IPS-18a (cell line): ENCODE measurements around the gene FHL2.
A peak's percentile ranks its signal among the peaks of the same experiment; 100 is the strongest.

Experiments used
- H3K27ac ChIP-seq: one replicate; pipeline ENCODE4 v1.5.1; 2013; ENCODE audit warnings: low read length
- H3K27me3 ChIP-seq: one replicate; pipeline ENCODE4 v1.6.1; 2013; ENCODE audit warnings: mild to moderate bottlenecking, low read length; ENCODE audit not compliant: control insufficient read depth, insufficient read depth
- H3K36me3 ChIP-seq: one replicate; pipeline ENCODE4 v1.6.1; 2013; ENCODE audit warnings: low read depth, low read length; ENCODE audit not compliant: control insufficient read depth
- H3K4me1 ChIP-seq: one replicate; pipeline ENCODE4 v1.6.1; 2013; ENCODE audit warnings: low read depth, low read length; ENCODE audit not compliant: control insufficient read depth
- H3K4me3 ChIP-seq: one replicate; pipeline ENCODE4 v1.5.1; 2013; ENCODE audit warnings: low read length
- H3K9ac ChIP-seq: one replicate; pipeline ENCODE4 v1.6.1; 2013; ENCODE audit warnings: mild to moderate bottlenecking, low read length, moderate library complexity
- H3K9me3 ChIP-seq: one replicate; pipeline ENCODE4 v1.6.1; 2013; ENCODE audit warnings: low read depth, low read length; ENCODE audit not compliant: control insufficient read depth

FHL2 gene

GRCh38 chr2:105404736-105405135, 5.9 kb upstream of the FHL2 start:
- H3K9me3 ChIP-seq: no peaks in the 10 kb centered on the region
- H3K27ac ChIP-seq: no peak overlapping the region
- H3K4me3 ChIP-seq: no peak overlapping the region
- peaks cover 7% of the 10 kb centered on the region for H3K27me3 ChIP-seq
- H3K9ac ChIP-seq: no peak overlapping the region
- peaks cover 14% of the 10 kb centered on the region for H3K4me1 ChIP-seq
- H3K36me3 ChIP-seq: no peaks in the 10 kb centered on the region

GRCh38 chr2:105403783-105404698, 5.2 kb upstream of the FHL2 start:
- no peak overlapping the region for H3K9ac ChIP-seq
- H3K4me1 ChIP-seq: peaks cover 14% of the 10 kb centered on the region
- no peak overlapping the region for H3K27ac ChIP-seq
- no peaks in the 10 kb centered on the region for H3K9me3 ChIP-seq
- H3K27me3 ChIP-seq: peaks cover 14% of the 10 kb centered on the region
- no peak overlapping the region for H3K4me3 ChIP-seq
- H3K36me3 ChIP-seq: no peaks in the 10 kb centered on the region

- Histone ChIP-seq H3K9ac (no peak overlapping the region), H3K4me1 (peaks cover 14% of the 10 kb centered on the region), H3K4me3 (no peak overlapping the region), H3K9me3 (no peaks in the 10 kb centered on the region), H3K27me3 (peaks cover 15% of the 10 kb centered on the region), H3K27ac (no peak overlapping the region), H3K36me3 (no peaks in the 10 kb centered on the region)
Observed at GRCh38 chr2:105403241-105403782, 4.5 kb upstream of the FHL2 start.

- Histone ChIP-seq H3K27ac (no peak overlapping the region), H3K9me3 (no peaks in the 10 kb centered on the region), H3K27me3 (peaks cover 15% of the 10 kb centered on the region), H3K36me3 (no peaks in the 10 kb centered on the region), H3K9ac (no peak overlapping the region), H3K4me3 (no peak overlapping the region), H3K4me1 (peaks cover 14% of the 10 kb centered on the region)
Observed at GRCh38 chr2:105402809-105403208, 4.0 kb upstream of the FHL2 start.

GRCh38 chr2:105401867-105402266, 3.0 kb upstream of the FHL2 start:
- H3K27me3 ChIP-seq: peaks cover 19% of the 10 kb centered on the region
- no peak overlapping the region for H3K4me3 ChIP-seq
- peaks cover 20% of the 10 kb centered on the region for H3K4me1 ChIP-seq
- no peak overlapping the region for H3K9ac ChIP-seq
- H3K36me3 ChIP-seq: no peaks in the 10 kb centered on the region
- no peaks in the 10 kb centered on the region for H3K9me3 ChIP-seq
- H3K27ac ChIP-seq: no peak overlapping the region

GRCh38 chr2:105400138-105400540, 1.3 kb upstream of the FHL2 start:
- H3K9ac ChIP-seq: no peak overlapping the region
- H3K36me3 ChIP-seq: no peaks in the 10 kb centered on the region
- H3K9me3 ChIP-seq: no peaks in the 10 kb centered on the region
- no peak overlapping the region for H3K27ac ChIP-seq
- no peak overlapping the region for H3K4me3 ChIP-seq
- peaks cover 20% of the 10 kb centered on the region for H3K4me1 ChIP-seq
- peaks cover 19% of the 10 kb centered on the region for H3K27me3 ChIP-seq

- H3K27ac ChIP-seq: no peak overlapping the region
Observed at GRCh38 chr2:105399207-105399861, 483 bp upstream of the FHL2 start.

GRCh38 chr2:105397953-105398335, 907 bp downstream of the FHL2 start:
- H3K27ac ChIP-seq: no peak overlapping the region
- peaks cover 19% of the 10 kb centered on the region for H3K27me3 ChIP-seq
- H3K9me3 ChIP-seq: no peaks in the 10 kb centered on the region
- H3K4me1 ChIP-seq: peaks cover 8% of the 10 kb centered on the region
- H3K9ac ChIP-seq: peak overlapping the region; percentile 97
- peak overlapping the region; percentile 92 for H3K4me3 ChIP-seq
- H3K36me3 ChIP-seq: no peaks in the 10 kb centered on the region

More at GRCh38 chr2:105399207-105399861, 483 bp upstream of the FHL2 start:
- H3K4me3 ChIP-seq: peak overlapping the region; percentile 92
- H3K27me3 ChIP-seq: peaks cover 19% of the 10 kb centered on the region
- H3K9ac ChIP-seq: peak overlapping the region; percentile 97
- no peaks in the 10 kb centered on the region for H3K9me3 ChIP-seq
- no peaks in the 10 kb centered on the region for H3K36me3 ChIP-seq
- H3K4me1 ChIP-seq: peaks cover 20% of the 10 kb centered on the region

GRCh38 chr2:105397025-105397722, 1.7 kb downstream of the FHL2 start:
- H3K4me3 ChIP-seq: peak overlapping the region; percentile 92
- H3K27me3 ChIP-seq: peaks cover 19% of the 10 kb centered on the region
- peaks cover 6% of the 10 kb centered on the region for H3K4me1 ChIP-seq
- no peaks in the 10 kb centered on the region for H3K36me3 ChIP-seq
- no peaks in the 10 kb centered on the region for H3K9me3 ChIP-seq
- no peak overlapping the region for H3K27ac ChIP-seq
- no peak overlapping the region for H3K9ac ChIP-seq

- H3K27me3 ChIP-seq: peaks cover 19% of the 10 kb centered on the region
- no peaks in the 10 kb centered on the region for H3K9me3 ChIP-seq
- no peaks in the 10 kb centered on the region for H3K36me3 ChIP-seq
- H3K9ac ChIP-seq: no peak overlapping the region
- H3K4me3 ChIP-seq: no peak overlapping the region
- H3K4me1 ChIP-seq: peaks cover 6% of the 10 kb centered on the region
- no peak overlapping the region for H3K27ac ChIP-seq
Observed at GRCh38 chr2:105396254-105397024, 2.4 kb downstream of the FHL2 start.

- no peaks in the 10 kb centered on the region for H3K36me3 ChIP-seq
- no peak overlapping the region for H3K9ac ChIP-seq
- no peak overlapping the region for H3K27ac ChIP-seq
- peaks cover 6% of the 10 kb centered on the region for H3K4me1 ChIP-seq
- H3K9me3 ChIP-seq: no peaks in the 10 kb centered on the region
- no peak overlapping the region for H3K4me3 ChIP-seq
- H3K27me3 ChIP-seq: peaks cover 19% of the 10 kb centered on the region
Observed at GRCh38 chr2:105395691-105396090, 3.2 kb downstream of the FHL2 start.
